Breast epithelium (tissue), 3 donors: ENCODE measurements around the gene FCGR3A.

Experiments used
- POLR2AphosphoS5 ChIP-seq, 3 donors: sonication (generic); formaldehyde crosslinking; IDR thresholded peaks; one replicate each; pipeline ENCODE4 v1.6.1; 2017; ENCODE audit warnings: antibody characterized with exemption in 3 of 3
- TF ChIP-seq, protein P1 (sequence below), 3 donors: fragments of 450-650 bp; IDR thresholded peaks; one replicate each; pipeline ENCODE4 v1.5.1; 2016 to 2017; ENCODE audit warnings: antibody characterized with exemption in 3 of 3, mild to moderate bottlenecking in 3 of 3, moderate library complexity in 3 of 3

DNA sequence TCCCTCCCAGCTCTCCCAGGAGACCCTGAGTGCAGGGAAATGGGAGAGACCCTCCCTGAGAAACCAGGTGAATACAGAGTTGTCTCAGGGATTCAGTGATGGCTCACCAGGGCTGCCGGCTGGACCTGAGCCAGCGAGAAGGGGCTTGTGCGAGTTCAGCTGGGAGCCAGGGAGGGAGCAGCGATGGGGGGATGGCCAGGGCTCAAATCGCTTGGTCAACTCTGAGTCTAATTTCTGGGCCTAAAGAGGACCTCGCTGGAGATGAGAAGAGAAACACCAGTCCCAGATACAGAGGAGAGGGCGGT, 37.9 kb downstream of the FCGR3A start:
- TF ChIP-seq, protein P1, sequence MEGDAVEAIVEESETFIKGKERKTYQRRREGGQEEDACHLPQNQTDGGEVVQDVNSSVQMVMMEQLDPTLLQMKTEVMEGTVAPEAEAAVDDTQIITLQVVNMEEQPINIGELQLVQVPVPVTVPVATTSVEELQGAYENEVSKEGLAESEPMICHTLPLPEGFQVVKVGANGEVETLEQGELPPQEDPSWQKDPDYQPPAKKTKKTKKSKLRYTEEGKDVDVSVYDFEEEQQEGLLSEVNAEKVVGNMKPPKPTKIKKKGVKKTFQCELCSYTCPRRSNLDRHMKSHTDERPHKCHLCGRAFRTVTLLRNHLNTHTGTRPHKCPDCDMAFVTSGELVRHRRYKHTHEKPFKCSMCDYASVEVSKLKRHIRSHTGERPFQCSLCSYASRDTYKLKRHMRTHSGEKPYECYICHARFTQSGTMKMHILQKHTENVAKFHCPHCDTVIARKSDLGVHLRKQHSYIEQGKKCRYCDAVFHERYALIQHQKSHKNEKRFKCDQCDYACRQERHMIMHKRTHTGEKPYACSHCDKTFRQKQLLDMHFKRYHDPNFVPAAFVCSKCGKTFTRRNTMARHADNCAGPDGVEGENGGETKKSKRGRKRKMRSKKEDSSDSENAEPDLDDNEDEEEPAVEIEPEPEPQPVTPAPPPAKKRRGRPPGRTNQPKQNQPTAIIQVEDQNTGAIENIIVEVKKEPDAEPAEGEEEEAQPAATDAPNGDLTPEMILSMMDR (IDR thresholded peaks at IDR 0.05): no peak
- no peak for TF ChIP-seq POLR2AphosphoS5 (IDR thresholded peaks at IDR 0.05)
